ENCODE data around the gene CCDC93. TPM values are rescaled to one million over a fixed set of nuclear protein-coding genes. Genes with fewer than 3 reads are reported as not detected.

Gene CCDC93
- total and polyA plus RNA-seq, 10 of the 15 experiments (the other 5 are each of a cell fraction or from before 2014, with no cell fraction given): 3.6 to 27.2 (median 13.5) TPM

DNA sequence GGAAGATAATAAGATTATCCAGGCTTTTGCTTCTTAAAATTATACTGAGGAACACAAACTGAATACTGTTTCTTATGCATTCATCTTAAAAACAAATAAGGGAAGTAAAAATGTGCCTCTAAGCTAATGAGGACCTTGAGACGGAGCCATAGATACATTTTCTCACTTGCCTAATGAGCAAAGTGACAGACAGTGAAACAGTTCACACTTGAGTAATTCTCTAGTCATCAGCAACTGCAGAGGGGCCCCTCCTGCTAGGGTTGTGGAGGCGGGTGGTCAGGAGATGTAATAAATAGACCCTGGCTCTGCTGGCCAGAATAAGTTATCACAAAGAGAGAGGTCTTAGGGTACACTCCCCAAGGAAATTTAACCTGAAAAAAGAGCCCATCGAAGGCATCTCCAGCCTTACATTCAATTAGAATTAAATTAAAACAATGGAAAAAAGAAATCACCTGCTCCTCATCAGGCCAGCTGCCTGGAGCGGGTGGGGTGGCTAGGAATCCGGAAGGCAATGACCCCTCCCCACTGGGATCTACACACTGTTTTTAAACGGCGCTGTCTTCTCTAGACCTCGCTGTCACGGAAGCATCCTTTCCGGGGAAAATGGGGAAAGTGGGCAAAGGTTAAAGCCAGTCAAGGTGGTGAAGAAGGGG is 41.8 kb upstream of the CCDC93 start (continued):
- TF ChIP-seq ETV6 (conservative IDR thresholded peaks at IDR 0.05 in 1 of 2, IDR thresholded peaks at IDR 0.05 in 1 of 2; ENCODE audit: borderline replicate concordance in 1 of 2, low read depth in 1 of 2) (no peak), SMAD1 (IDR thresholded peaks at IDR 0.05; ENCODE audit: low read depth, partially characterized antibody) (no peak), IKZF2 (IDR thresholded peaks at IDR 0.05) (peak in 1 of 2 experiments; percentile 6; a peak in 2 of 4 replicates), NFXL1 (IDR thresholded peaks at IDR 0.05; ENCODE audit: borderline replicate concordance) (no peak), ATF7 (IDR thresholded peaks at IDR 0.05; ENCODE audit: low read depth) (peak; percentile 80), RUNX3 (IDR thresholded peaks at IDR 0.05; ENCODE audit: low read length) (peak; percentile 38; the same call in 1 of the 2 replicates), ZSCAN29 (IDR thresholded peaks at IDR 0.05) (no peak; the same call in 1 of the 2 replicates), NBN (IDR thresholded peaks at IDR 0.05) (no peak; the same call in 1 of the 2 replicates), BACH1 (IDR thresholded peaks at IDR 0.05; ENCODE audit: borderline replicate concordance) (peak; percentile 81; the same call in 1 of the 2 replicates), MEF2B (IDR thresholded peaks at IDR 0.05; ENCODE audit: partially characterized antibody, poor library complexity, severe bottlenecking) (peak; percentile 53), TCF12 (IDR thresholded peaks at IDR 0.05; ENCODE audit: low read depth, low read length) (no peak), CHD4 (IDR thresholded peaks at IDR 0.05) (0 out of 2 replicates have a peak, but pooled peaks have one; percentile 57), STAT3 (IDR thresholded peaks at IDR 0.05; ENCODE audit: low read depth, low read length) (no peak), BHLHE40 (IDR thresholded peaks at IDR 0.05; ENCODE audit: borderline replicate concordance in 1 of 2, low read depth in 2 of 2, low read length in 1 of 2) (peak; percentile 54 to 55; a peak in 2 of 4 replicates), BCL11A (IDR thresholded peaks at IDR 0.05; ENCODE audit: low read depth, low read length) (peak; percentile 92)
- TF ChIP-seq, protein P1, sequence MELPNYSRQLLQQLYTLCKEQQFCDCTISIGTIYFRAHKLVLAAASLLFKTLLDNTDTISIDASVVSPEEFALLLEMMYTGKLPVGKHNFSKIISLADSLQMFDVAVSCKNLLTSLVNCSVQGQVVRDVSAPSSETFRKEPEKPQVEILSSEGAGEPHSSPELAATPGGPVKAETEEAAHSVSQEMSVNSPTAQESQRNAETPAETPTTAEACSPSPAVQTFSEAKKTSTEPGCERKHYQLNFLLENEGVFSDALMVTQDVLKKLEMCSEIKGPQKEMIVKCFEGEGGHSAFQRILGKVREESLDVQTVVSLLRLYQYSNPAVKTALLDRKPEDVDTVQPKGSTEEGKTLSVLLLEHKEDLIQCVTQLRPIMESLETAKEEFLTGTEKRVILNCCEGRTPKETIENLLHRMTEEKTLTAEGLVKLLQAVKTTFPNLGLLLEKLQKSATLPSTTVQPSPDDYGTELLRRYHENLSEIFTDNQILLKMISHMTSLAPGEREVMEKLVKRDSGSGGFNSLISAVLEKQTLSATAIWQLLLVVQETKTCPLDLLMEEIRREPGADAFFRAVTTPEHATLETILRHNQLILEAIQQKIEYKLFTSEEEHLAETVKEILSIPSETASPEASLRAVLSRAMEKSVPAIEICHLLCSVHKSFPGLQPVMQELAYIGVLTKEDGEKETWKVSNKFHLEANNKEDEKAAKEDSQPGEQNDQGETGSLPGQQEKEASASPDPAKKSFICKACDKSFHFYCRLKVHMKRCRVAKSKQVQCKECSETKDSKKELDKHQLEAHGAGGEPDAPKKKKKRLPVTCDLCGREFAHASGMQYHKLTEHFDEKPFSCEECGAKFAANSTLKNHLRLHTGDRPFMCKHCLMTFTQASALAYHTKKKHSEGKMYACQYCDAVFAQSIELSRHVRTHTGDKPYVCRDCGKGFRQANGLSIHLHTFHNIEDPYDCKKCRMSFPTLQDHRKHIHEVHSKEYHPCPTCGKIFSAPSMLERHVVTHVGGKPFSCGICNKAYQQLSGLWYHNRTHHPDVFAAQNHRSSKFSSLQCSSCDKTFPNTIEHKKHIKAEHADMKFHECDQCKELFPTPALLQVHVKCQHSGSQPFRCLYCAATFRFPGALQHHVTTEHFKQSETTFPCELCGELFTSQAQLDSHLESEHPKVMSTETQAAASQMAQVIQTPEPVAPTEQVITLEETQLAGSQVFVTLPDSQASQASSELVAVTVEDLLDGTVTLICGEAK (IDR thresholded peaks at IDR 0.05; ENCODE audit: borderline replicate concordance): no peak
- TF ChIP-seq, protein P2, sequence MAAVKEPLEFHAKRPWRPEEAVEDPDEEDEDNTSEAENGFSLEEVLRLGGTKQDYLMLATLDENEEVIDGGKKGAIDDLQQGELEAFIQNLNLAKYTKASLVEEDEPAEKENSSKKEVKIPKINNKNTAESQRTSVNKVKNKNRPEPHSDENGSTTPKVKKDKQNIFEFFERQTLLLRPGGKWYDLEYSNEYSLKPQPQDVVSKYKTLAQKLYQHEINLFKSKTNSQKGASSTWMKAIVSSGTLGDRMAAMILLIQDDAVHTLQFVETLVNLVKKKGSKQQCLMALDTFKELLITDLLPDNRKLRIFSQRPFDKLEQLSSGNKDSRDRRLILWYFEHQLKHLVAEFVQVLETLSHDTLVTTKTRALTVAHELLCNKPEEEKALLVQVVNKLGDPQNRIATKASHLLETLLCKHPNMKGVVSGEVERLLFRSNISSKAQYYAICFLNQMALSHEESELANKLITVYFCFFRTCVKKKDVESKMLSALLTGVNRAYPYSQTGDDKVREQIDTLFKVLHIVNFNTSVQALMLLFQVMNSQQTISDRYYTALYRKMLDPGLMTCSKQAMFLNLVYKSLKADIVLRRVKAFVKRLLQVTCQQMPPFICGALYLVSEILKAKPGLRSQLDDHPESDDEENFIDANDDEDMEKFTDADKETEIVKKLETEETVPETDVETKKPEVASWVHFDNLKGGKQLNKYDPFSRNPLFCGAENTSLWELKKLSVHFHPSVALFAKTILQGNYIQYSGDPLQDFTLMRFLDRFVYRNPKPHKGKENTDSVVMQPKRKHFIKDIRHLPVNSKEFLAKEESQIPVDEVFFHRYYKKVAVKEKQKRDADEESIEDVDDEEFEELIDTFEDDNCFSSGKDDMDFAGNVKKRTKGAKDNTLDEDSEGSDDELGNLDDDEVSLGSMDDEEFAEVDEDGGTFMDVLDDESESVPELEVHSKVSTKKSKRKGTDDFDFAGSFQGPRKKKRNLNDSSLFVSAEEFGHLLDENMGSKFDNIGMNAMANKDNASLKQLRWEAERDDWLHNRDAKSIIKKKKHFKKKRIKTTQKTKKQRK (IDR thresholded peaks at IDR 0.05; ENCODE audit: low read depth, low read length): 0 out of 2 replicates have a peak, but pooled peaks have one; percentile 4
- TF ChIP-seq, protein P3, sequence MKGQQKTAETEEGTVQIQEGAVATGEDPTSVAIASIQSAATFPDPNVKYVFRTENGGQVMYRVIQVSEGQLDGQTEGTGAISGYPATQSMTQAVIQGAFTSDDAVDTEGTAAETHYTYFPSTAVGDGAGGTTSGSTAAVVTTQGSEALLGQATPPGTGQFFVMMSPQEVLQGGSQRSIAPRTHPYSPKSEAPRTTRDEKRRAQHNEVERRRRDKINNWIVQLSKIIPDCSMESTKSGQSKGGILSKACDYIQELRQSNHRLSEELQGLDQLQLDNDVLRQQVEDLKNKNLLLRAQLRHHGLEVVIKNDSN (IDR thresholded peaks at IDR 0.05; ENCODE audit: borderline replicate concordance, extremely low read length, insufficient read depth, low read depth, low read length): no peak
- TF ChIP-seq, protein P4, sequence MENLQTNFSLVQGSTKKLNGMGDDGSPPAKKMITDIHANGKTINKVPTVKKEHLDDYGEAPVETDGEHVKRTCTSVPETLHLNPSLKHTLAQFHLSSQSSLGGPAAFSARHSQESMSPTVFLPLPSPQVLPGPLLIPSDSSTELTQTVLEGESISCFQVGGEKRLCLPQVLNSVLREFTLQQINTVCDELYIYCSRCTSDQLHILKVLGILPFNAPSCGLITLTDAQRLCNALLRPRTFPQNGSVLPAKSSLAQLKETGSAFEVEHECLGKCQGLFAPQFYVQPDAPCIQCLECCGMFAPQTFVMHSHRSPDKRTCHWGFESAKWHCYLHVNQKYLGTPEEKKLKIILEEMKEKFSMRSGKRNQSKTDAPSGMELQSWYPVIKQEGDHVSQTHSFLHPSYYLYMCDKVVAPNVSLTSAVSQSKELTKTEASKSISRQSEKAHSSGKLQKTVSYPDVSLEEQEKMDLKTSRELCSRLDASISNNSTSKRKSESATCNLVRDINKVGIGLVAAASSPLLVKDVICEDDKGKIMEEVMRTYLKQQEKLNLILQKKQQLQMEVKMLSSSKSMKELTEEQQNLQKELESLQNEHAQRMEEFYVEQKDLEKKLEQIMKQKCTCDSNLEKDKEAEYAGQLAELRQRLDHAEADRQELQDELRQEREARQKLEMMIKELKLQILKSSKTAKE (IDR thresholded peaks at IDR 0.05; ENCODE audit: low read depth, poor library complexity, severe bottlenecking): peak; percentile 99

All from GM12878 (cell line).